Naive B cell (primary cell): Measurements from ENCODE around the gene LRRC8B. TPM values are rescaled to one million over a fixed set of nuclear protein-coding genes. Genes with fewer than 3 reads are reported as not detected.
"Not testable (repeated sequence)": the region's sequence is repeated elsewhere in the genome, so short reads cannot be mapped to it uniquely, and the experiment has no call there.

Experiments
- ATAC-seq, 2 donors: fragments of 150-1000 bp; cut with Tn5 transposase; 2 replicates each; pipeline ENCODE4 v1.10.0; 2021; ENCODE audit warnings: low read depth in 2 of 2, mild to moderate bottlenecking in 2 of 2, moderate library complexity in 2 of 2
- DNase-seq: peaks from one replicate; pipeline ENCODE4 v3.0.0; 2022
- H3K27ac Mint-ChIP-seq, 6 donors: one replicate each; pipeline ENCODE4 v1.8.0; 2020 to 2022; ENCODE audit warnings: mild to moderate bottlenecking in 6 of 6, mixed read lengths in 6 of 6, moderate library complexity in 5 of 6, inconsistent platforms in 2 of 6
- H3K27me3 Mint-ChIP-seq, 3 donors: one replicate each; pipeline ENCODE4 v1.8.0; 2021 to 2022; ENCODE audit warnings: mixed read lengths in 3 of 3, mild to moderate bottlenecking in 1 of 3
- H3K36me3 Mint-ChIP-seq, 2 donors: one replicate each; pipeline ENCODE4 v1.8.0; 2020 to 2022; ENCODE audit warnings: mixed read lengths in 2 of 2, inconsistent platforms in 1 of 2, mild to moderate bottlenecking in 1 of 2
- H3K4me1 Mint-ChIP-seq, 3 donors: one replicate each; pipeline ENCODE4 v1.8.0; 2020 to 2022; ENCODE audit warnings: mixed read lengths in 3 of 3, inconsistent platforms in 1 of 3, mild to moderate bottlenecking in 1 of 3, moderate library complexity in 1 of 3
- H3K4me3 Mint-ChIP-seq, 8 donors: one replicate each; pipeline ENCODE4 v1.8.0; 2020 to 2022; ENCODE audit warnings: mild to moderate bottlenecking in 8 of 8, mixed read lengths in 8 of 8, moderate library complexity in 8 of 8, inconsistent platforms in 2 of 8
- H3K9me3 Mint-ChIP-seq, 7 donors: one replicate each; pipeline ENCODE4 v1.8.0; 2020 to 2022; ENCODE audit warnings: mixed read lengths in 7 of 7, mild to moderate bottlenecking in 5 of 7, inconsistent platforms in 2 of 7, moderate library complexity in 1 of 7
- polyA plus RNA-seq, 6 donors: library from polyadenylated mRNA; unstranded; fragments of 300-500 nt; fragmentation: Illumina TruSeq; gene quantifications; one replicate each; pipeline ENCODE4 v1.2.3, GENCODE V29; 2021; ENCODE audit warnings: low read depth in 6 of 6

LRRC8B gene
- polyA plus RNA-seq, 6 donors from 2014 or later = 5.3 to 11.7 (median 9.6) TPM

DNA sequence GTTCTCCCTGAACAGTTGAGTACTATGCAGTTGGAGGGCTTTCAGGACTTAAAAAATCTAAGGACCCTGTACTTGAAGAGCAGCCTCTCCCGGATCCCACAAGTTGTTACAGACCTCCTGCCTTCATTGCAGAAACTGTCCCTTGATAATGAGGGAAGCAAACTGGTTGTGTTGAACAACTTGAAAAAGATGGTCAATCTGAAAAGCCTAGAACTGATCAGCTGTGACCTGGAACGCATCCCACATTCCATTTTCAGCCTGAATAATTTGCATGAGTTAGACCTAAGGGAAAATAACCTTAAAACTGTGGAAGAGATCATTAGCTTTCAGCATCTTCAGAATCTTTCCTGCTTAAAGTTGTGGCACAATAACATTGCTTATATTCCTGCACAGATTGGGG is 59.6 kb downstream of the LRRC8B start:
- Mint-ChIP-seq H3K4me1 (peaks cover 2 to 8% (median 3%) of the 10 kb centered on the region in 3 donors), H3K36me3 (peaks cover 24 to 35% of the 10 kb centered on the region in 2 donors), H3K27me3 (no peaks in the 10 kb centered on the region), H3K9me3 (no peaks in the 10 kb centered on the region), H3K27ac (no peak overlapping the region), H3K4me3 (no peak overlapping the region)
- DNase-seq (no peak), ATAC-seq (no peak)

DNA sequence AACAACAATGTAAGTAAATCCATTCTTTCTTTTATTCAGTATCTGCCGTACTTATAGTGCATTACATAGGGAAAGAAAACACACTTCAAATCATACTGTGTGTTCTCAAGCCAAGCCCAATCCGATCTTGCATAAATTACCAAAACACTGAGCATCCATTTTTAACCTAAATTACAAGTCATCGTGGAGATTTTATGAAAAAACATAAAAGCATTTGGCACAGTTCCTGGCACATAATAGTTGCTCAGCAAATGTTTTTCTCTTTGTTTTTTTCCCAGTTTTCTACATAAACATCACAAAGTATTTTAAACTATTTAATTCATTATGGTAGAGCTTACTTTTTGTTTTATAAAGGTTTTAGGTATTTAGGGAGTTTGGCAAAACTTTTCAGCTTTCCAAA is 60.2 kb downstream of the LRRC8B start:
- H3K4me3 Mint-ChIP-seq = no peak overlapping the region
- H3K36me3 Mint-ChIP-seq = peaks cover 24 to 35% of the 10 kb centered on the region in 2 donors
- no peaks in the 10 kb centered on the region for H3K27me3 Mint-ChIP-seq
- ATAC-seq (no peak), DNase-seq (no peak)
- H3K27ac Mint-ChIP-seq = no peak overlapping the region
- H3K9me3 Mint-ChIP-seq = no peaks in the 10 kb centered on the region
- H3K4me1 Mint-ChIP-seq = peaks cover 0 to 7% (median 4%) of the 10 kb centered on the region in 3 donors

DNA sequence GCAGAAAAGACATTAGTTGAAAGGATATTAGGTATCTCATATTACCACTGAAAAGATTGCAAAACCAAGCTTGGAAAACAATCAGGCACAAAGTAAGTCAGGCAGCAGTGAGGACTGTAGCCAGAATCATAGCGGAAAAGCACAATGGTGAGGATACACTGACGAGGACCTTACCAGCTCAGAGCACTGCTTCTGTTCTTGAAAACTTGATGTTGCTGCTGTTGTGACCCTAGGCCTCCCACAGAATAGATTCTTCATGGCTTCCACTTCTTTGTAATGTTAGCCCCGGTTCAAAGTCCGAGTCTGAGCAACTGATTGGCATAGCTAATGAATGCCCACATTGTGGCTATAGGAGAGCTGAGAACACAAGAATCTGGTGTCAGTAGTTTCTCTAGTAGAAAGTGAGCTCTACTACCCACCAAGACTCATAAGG is 63.1 kb downstream of the LRRC8B start:
- Mint-ChIP-seq H3K4me3 (no peak overlapping the region), H3K27me3 (no peaks in the 10 kb centered on the region), H3K4me1 (peaks cover 0 to 12% (median 4%) of the 10 kb centered on the region in 3 donors), H3K9me3 (no peaks in the 10 kb centered on the region), H3K27ac (peak overlapping the region in 1 of 6 donors; percentile 11), H3K36me3 (peaks cover 13 to 27% of the 10 kb centered on the region in 2 donors)
- DNase-seq (no peak), ATAC-seq (no peak)

DNA sequence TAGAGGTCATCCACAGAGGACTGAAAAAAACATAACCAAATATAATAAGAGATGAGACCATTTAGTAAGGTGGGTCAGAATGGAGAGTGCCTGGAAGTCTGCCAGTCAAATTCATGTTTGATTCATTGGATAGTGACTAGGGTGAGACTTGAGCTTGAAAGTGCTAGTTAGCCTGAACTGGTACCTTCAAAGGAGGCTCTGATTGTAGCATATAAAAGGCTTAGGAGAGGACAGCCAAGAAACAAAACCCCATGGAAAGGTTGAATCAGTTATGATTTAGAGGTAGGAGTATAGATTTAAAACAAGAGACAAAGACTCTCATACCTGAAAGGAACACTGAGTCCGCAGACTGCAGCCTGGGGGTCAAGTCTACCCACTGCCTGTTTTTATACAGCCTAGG is 63.9 kb downstream of the LRRC8B start:
- ATAC-seq (no peak), DNase-seq (no peak)
- H3K4me1 Mint-ChIP-seq = peaks cover 0 to 12% (median 4%) of the 10 kb centered on the region in 3 donors
- no peak overlapping the region for H3K4me3 Mint-ChIP-seq
- peak overlapping the region in 4 of 6 donors; percentile 12 to 54 (median 50) for H3K27ac Mint-ChIP-seq
- no peaks in the 10 kb centered on the region for H3K9me3 Mint-ChIP-seq
- H3K27me3 Mint-ChIP-seq = no peaks in the 10 kb centered on the region
- H3K36me3 Mint-ChIP-seq = peaks cover 6 to 22% of the 10 kb centered on the region in 2 donors

DNA sequence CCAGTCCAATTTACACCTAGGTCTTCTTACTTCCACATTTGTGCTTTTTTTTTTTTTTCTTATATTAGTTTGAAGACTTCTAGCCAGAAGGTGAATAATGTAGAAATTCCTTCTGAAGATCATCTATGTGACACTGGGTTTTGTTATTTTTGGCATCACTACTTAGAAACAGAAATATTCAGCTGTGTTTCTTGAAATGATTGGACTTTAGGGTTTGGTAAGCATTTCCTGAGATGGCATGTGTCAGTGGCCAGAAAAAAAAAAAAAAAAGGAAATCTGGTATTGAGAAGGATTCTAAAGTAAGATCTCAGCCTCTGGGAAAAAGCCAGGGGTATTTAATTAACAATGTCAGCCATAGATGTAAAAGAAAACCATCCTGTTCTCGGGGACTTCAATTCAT is 64.9 kb downstream of the LRRC8B start:
- H3K27ac Mint-ChIP-seq = no peak overlapping the region
- H3K36me3 Mint-ChIP-seq = peaks cover 0 to 14% of the 10 kb centered on the region in 2 donors
- ATAC-seq (no peak), DNase-seq (no peak)
- H3K9me3 Mint-ChIP-seq = no peaks in the 10 kb centered on the region
- H3K27me3 Mint-ChIP-seq = no peaks in the 10 kb centered on the region
- peaks cover 0 to 12% (median 4%) of the 10 kb centered on the region in 3 donors for H3K4me1 Mint-ChIP-seq
- H3K4me3 Mint-ChIP-seq = no peak overlapping the region

DNA sequence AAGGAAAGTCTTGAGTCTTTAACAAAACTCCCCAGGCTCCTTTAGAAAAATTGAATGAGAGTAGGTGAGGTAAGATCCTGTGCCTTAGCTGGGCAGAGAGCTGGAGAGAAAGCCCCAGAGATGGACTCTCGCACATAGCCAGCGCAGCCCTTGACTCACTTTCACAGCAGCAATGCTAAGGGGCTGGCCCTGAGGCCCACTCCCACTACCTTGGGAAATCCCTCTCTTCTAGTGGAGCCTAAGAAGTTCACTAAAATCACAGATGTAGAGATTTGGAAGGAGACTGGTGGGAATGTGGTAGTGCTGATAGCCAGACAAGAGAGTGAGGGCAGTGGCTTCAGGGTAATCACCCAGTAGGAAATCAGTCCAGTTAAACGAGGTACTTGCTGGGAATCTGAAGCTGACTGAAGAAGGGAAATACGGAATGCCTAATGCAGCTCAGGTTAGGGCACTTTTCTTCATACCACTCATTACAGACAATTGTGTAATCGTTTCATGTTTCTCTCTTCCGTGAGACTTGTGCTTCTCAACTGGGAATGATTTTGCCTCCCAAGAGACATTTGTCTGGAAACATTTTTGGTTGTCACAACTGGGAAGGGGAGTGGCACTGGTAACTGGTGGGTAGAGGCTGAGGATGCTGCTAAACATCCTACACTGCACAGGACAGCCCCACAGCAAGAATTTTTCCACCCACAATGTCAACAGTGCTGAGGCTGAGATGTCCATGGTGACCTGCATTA is 65.9 kb downstream of the LRRC8B start:
- H3K4me1 Mint-ChIP-seq = peaks cover 0 to 12% (median 4%) of the 10 kb centered on the region in 3 donors
- H3K4me3 Mint-ChIP-seq = no peak overlapping the region
- H3K27ac Mint-ChIP-seq = peak overlapping the region in 2 of 6 donors; percentile 7 to 39

DNA sequence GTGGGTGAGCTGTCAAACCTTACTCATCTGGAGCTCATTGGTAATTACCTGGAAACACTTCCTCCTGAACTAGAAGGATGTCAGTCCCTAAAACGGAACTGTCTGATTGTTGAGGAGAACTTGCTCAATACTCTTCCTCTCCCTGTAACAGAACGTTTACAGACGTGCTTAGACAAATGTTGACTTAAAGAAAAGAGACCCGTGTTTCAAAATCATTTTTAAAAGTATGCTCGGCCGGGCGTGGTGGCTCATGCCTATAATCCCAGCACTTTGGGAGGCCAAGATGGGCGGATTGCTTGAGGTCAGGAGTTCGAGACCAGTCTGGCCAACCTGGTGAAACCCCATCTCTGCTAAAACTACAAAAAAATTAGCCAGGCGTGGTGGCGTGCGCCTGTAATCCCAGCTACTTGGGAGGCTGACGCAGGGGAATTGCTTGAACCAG is 68.3 kb downstream of the LRRC8B start:
- H3K4me1 Mint-ChIP-seq = peaks cover 0 to 12% (median 4%) of the 10 kb centered on the region in 3 donors
- not testable (repeated sequence) for H3K9me3 Mint-ChIP-seq, H3K4me3 Mint-ChIP-seq, ATAC-seq, DNase-seq, H3K36me3 Mint-ChIP-seq, H3K27me3 Mint-ChIP-seq
- H3K27ac Mint-ChIP-seq = peak overlapping the region in 1 of 6 donors; percentile 33

More for the DNA sequence above, 65.9 kb downstream of the LRRC8B start:
- Mint-ChIP-seq H3K9me3 (no peaks in the 10 kb centered on the region), H3K36me3 (peaks cover 0 to 5% of the 10 kb centered on the region in 2 donors), H3K27me3 (no peaks in the 10 kb centered on the region)
- no peak for DNase-seq
- no peak for ATAC-seq

DNA sequence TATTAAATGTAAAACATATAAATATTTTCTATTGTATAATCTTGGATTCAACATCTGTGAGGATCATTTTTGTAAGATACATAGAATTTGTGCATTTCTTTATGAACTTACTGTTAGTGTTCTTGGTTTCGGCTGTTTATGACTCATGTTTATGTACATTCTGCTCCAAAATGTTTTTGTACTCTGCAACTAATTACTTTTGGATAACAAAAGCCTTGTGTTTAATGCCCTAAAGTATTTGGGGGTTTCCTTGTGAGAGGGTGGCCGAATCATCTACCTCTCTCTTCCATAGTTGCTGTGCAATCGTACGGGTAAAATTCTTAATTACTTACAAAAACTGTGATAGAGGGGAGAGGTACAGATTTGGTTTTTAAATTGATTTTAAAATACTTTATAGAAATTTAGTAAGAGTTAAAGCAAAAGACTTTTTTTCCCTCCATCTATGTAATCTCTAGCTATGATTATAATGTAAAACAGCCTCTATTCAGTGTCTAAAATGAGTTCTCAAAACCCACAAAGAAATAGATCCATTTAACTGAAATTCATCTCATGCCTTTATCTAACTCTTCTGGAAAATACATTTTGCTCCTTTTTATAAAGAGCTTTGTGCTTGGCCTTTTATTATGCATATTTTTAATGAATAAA is 69.6 kb downstream of the LRRC8B start:
- H3K4me3 Mint-ChIP-seq = no peak overlapping the region
- ATAC-seq (no peak), DNase-seq (no peak)
- H3K36me3 Mint-ChIP-seq = no peaks in the 10 kb centered on the region
- no peak overlapping the region for H3K27ac Mint-ChIP-seq
- no peaks in the 10 kb centered on the region for H3K27me3 Mint-ChIP-seq
- peaks cover 3 to 11% (median 4%) of the 10 kb centered on the region in 3 donors for H3K4me1 Mint-ChIP-seq
- no peaks in the 10 kb centered on the region for H3K9me3 Mint-ChIP-seq

DNA sequence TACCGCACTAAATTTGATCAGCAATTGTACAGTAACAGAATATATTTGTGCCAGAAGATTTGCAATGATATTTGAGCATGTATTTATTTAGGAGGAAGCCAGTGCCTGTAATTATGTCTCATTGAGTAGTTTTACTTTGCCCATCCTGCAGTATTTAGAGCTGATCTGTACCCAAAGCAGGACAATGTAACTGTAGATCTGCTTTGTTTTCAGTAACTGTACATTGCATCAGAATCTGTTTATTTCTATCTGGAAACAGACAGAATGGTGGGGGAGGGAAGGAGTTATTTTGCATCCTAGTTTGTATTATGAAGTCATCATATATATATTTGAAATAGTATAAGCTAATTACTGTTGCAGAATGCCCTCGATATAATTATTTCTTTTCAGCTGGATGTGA is 72.1 kb downstream of the LRRC8B start:
- no peaks in the 10 kb centered on the region for H3K9me3 Mint-ChIP-seq
- H3K4me3 Mint-ChIP-seq = no peak overlapping the region
- H3K27me3 Mint-ChIP-seq = no peaks in the 10 kb centered on the region
- H3K27ac Mint-ChIP-seq = no peak overlapping the region
- no peaks in the 10 kb centered on the region for H3K36me3 Mint-ChIP-seq
- H3K4me1 Mint-ChIP-seq = peaks cover 3 to 8% (median 3%) of the 10 kb centered on the region in 3 donors
- no peak for DNase-seq
- ATAC-seq = no peak

DNA sequence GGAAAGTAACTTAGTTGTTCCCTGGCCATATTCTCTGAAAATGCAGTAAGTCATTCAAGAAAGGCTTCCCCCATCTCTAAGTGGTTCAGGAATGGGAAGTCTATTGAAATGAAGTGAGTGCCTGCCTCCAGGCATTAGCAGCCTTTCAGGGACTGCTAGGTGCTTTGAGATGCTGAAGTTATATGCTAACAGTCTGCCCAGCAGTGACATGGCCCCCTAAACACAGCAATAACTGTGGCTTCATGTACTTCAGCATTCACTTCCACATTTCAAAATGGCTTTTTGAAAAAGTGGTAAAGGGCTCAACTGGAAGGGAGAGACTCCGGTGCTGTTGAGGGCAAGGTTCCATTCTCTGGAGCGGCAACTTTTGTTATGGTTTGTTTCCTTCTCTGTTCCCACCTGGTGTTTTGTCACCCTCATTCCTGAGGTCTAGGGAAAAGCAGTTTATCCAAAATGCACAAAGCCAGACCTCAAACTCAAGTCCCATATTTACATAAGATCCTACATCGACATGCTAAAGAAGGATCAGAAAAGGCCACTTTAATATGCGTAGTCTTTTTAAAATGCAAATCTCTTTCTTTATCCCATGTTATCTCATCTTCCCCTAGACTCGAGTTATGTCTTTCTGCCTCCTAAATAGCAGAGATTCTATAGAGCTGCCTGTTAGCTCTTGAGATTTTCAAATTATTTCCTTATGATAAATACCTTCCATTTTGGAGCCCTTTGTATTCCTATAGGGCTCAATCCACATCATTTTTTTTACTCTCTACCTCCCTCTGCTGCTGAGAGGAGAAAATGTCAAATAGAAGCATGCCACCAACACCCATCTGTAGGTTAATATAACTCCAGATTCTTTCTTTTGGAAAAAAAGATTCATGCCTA is 74.1 kb downstream of the LRRC8B start:
- Mint-ChIP-seq H3K36me3 (no peaks in the 10 kb centered on the region), H3K27ac (peak overlapping the region in 2 of 6 donors; percentile 53 to 55), H3K9me3 (no peaks in the 10 kb centered on the region), H3K27me3 (no peaks in the 10 kb centered on the region), H3K4me3 (no peak overlapping the region), H3K4me1 (peaks cover 3 to 8% (median 3%) of the 10 kb centered on the region in 3 donors)
- DNase-seq = peak; percentile 19
- peak; percentile 41 to 70 for ATAC-seq

DNA sequence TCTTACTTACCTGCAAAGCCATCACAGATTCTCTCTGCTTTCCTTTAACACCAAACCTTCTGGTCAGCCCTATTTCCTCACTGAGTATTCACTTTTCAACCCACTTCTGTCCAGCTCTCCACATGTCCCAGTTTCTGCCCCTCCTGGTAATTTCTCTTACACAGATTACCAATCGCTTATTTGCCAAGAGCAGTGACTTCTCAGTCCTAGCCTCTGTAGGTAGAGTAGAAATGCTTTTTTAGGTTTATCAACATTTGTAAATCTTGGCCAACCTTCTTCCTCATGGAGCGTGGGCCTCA is 74.7 kb downstream of the LRRC8B start:
- no peaks in the 10 kb centered on the region for H3K27me3 Mint-ChIP-seq
- DNase-seq (no peak), ATAC-seq (no peak)
- no peak overlapping the region for H3K27ac Mint-ChIP-seq
- no peaks in the 10 kb centered on the region for H3K36me3 Mint-ChIP-seq
- H3K4me1 Mint-ChIP-seq = peaks cover 3 to 8% (median 3%) of the 10 kb centered on the region in 3 donors
- H3K9me3 Mint-ChIP-seq = no peaks in the 10 kb centered on the region
- H3K4me3 Mint-ChIP-seq = no peak overlapping the region

DNA sequence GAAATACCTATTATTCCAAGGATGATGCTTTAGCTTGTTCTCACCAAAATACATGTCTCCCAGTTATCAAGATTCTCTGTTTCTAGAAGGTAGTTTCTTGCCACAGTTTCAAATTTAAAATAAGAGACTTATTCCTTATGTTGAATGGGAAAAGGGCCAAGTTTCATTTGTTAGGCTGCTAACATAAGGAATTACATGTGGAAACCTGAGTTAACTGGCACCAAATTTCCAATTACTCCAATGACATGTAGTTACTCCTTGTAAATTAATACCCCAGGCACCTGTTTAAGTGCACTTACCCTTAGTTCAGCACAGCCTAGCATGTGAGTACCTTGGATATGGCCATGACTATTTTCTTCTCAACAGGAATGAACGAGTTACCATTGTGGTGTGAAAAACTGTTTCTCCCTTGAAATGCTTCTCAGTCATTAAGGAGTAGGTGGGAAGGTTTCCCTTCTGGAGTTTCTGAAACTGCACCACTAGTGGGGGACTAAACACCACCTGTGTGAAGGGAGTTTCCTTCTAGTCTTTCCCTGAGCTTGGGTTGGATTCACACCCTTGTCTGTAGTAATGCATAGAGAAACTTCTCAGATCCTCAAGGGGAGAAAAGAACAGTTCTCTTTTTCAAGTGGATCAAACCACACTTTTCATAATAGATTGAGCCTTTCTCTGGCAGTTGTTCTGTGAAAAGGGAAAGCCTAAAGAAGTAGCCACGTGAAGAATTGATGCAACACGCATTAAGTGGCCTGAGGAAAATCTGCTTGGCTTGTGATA is 76.0 kb downstream of the LRRC8B start:
- H3K36me3 Mint-ChIP-seq = no peaks in the 10 kb centered on the region
- DNase-seq (no peak), ATAC-seq (no peak)
- H3K4me1 Mint-ChIP-seq = peaks cover 3 to 8% (median 7%) of the 10 kb centered on the region in 3 donors
- H3K9me3 Mint-ChIP-seq = no peaks in the 10 kb centered on the region
- H3K4me3 Mint-ChIP-seq = no peak overlapping the region
- no peak overlapping the region for H3K27ac Mint-ChIP-seq
- no peaks in the 10 kb centered on the region for H3K27me3 Mint-ChIP-seq
